KMS-11 (cell line): ENCODE measurements around the gene PSMD11.

ENCODE experiments used
- H2AFZ ChIP-seq: fragments of 200-600 bp; sonication (generic); 2 replicates; pipeline ENCODE4 v1.6.1; 2016; ENCODE audit warnings: antibody characterized with exemption, mixed run types, low read depth
- H3K27ac ChIP-seq: fragments of 200-600 bp; sonication (generic); 2 replicates; pipeline ENCODE4 v1.6.1; 2016; ENCODE audit warnings: mild to moderate bottlenecking, mixed run types
- H3K27me3 ChIP-seq: fragments of 200-600 bp; sonication (generic); 2 replicates; pipeline ENCODE4 v1.6.1; 2017; ENCODE audit warnings: mild to moderate bottlenecking, low read depth, mixed run types, moderate library complexity; ENCODE audit not compliant: insufficient read depth
- H3K36me3 ChIP-seq: fragments of 200-600 bp; sonication (generic); 2 replicates; pipeline ENCODE4 v1.6.1; 2017; ENCODE audit warnings: mild to moderate bottlenecking, mixed run types; ENCODE audit not compliant: insufficient read depth
- H3K4me1 ChIP-seq: fragments of 200-600 bp; sonication (generic); 2 replicates; pipeline ENCODE4 v1.6.1; 2016; ENCODE audit warnings: mild to moderate bottlenecking, low read depth, mixed run types; ENCODE audit not compliant: poor library complexity, severe bottlenecking
- H3K4me2 ChIP-seq: fragments of 200-600 bp; sonication (generic); 2 replicates; pipeline ENCODE4 v1.7.0; 2016; ENCODE audit warnings: mild to moderate bottlenecking, mixed run types
- H3K4me3 ChIP-seq: fragments of 200-600 bp; sonication (generic); IDR thresholded peaks from 2 replicates; pipeline ENCODE4 v1.6.1; 2017; ENCODE audit warnings: low read depth, low read length, mixed read lengths; ENCODE audit not compliant: insufficient read depth
- H3K79me2 ChIP-seq: fragments of 200-600 bp; sonication (generic); 2 replicates; pipeline ENCODE4 v1.6.1; 2016; ENCODE audit warnings: low read depth, mixed run types; ENCODE audit not compliant: insufficient read depth
- H3K9ac ChIP-seq: fragments of 200-600 bp; sonication (generic); 2 replicates; pipeline ENCODE4 v1.6.1; 2016; ENCODE audit warnings: mild to moderate bottlenecking, mixed run types
- H4K20me1 ChIP-seq: fragments of 200-600 bp; sonication (generic); 2 replicates; pipeline ENCODE4 v1.6.1; 2016; ENCODE audit warnings: mild to moderate bottlenecking, mixed run types; ENCODE audit not compliant: insufficient read depth
- CTCF ChIP-seq: fragments of 200-600 bp; sonication (generic); conservative IDR thresholded peaks from 2 replicates; pipeline ENCODE4 v1.6.1; 2017; ENCODE audit warnings: low read depth, mild to moderate bottlenecking, antibody characterized with exemption, low read length, moderate library complexity, mixed read lengths

PSMD11 gene

GRCh38 chr17:32528825-32529224, 84.5 kb downstream of the PSMD11 start:
- Histone ChIP-seq H3K4me3 (no peak overlapping the region), H3K27ac (no peak overlapping the region), H3K36me3 (no peaks in the 10 kb centered on the region), H3K27me3 (no peaks in the 10 kb centered on the region), H3K4me1 (peaks cover 18% of the 10 kb centered on the region), H2AFZ (no peak overlapping the region), H3K79me2 (no peaks in the 10 kb centered on the region), H3K4me2 (no peak overlapping the region), H3K9ac (no peak overlapping the region), H4K20me1 (no peaks in the 10 kb centered on the region)
- no peak for TF ChIP-seq CTCF

DNA sequence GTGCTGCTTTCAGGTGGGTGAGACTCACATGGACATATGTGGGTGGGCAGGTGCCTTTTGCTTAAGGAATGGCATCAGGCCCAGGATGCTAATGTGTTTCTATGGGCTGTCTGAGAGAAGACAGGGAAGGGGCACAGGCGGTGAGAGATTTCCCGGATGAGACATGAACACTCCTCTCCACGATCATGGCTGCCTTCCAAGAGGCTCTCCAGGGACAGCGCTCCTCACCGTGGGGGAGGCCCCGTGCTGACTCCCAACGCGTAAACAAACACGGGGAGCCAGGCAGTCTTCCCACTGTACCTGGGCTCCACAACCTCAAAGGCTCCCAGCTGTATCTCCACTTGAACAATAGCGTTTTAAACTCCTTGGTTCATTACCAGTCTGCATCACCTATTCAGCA, 85.3 kb downstream of the PSMD11 start:
- H3K27me3 ChIP-seq: no peaks in the 10 kb centered on the region
- H2AFZ ChIP-seq: no peak overlapping the region
- no peak overlapping the region for H3K9ac ChIP-seq
- no peak for TF ChIP-seq CTCF
- peaks cover 10% of the 10 kb centered on the region for H3K4me1 ChIP-seq
- H3K36me3 ChIP-seq: no peaks in the 10 kb centered on the region
- no peaks in the 10 kb centered on the region for H4K20me1 ChIP-seq
- H3K4me2 ChIP-seq: no peak overlapping the region
- no peak overlapping the region for H3K4me3 ChIP-seq
- no peaks in the 10 kb centered on the region for H3K79me2 ChIP-seq
- no peak overlapping the region for H3K27ac ChIP-seq
